Measurements from ENCODE around the gene OXNAD1.
"Not testable (repeated sequence)": the region's sequence is repeated elsewhere in the genome, so short reads cannot be mapped to it uniquely, and the experiment has no call there.

Gene OXNAD1

DNA sequence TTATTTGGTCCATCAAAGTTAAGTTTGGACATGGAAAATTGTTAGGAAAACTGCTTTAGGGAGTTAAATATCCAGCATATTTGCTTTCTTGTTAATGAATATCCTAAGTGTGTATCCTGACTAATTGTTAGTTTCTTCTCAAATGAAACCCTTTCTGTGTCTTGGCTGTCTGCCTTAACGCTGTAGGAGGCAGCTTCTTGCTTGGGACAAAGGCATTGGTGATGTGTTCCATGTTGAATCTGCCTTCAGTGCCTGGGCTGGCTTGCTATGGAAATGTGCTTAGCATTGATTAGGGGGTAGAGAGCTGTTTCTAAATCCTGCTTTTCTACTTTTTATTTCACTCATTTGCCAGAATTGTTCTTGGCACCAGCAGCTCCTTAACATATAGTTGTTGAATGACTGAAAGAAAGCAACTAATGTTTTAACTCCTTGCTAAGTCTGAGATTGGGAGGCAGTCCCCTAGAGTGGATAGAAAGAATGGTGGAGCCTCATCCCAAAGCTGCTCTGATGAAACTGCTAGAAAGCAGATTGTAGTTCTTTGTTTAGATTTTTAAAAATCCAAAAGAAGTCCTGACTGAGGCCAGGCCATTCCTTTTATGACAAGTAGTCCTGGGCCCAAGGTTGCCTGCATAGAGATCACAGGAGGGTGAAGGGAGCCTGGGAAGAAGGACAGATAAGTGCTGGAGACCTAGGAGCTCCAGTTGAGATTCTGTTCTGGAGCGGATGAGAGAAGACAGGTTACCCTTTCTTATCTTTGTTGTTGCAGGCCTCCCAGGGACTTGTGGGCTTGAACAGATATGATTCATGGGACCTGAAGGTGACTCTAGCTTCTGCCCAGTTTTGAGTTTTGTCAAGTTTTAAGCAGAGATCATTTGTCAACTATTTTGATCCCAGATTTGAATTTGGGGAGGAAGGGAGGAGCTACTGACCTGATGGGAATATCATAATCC, 39.3 kb downstream of the OXNAD1 start:
- no peak for DNase-seq (ENCODE audit: low read depth in 2 of 2)

GRCh38 chr3:16305111-16305541, 40.1 kb downstream of the OXNAD1 start:
- peak; percentile 27 to 42 for DNase-seq (ENCODE audit: low read depth in 2 of 2)

GRCh38 chr3:16307832-16308531, 43.0 kb downstream of the OXNAD1 start:
- no peak for DNase-seq (ENCODE audit: low read depth in 2 of 2)

GRCh38 chr3:16308727-16309126, 43.7 kb downstream of the OXNAD1 start:
- DNase-seq (ENCODE audit: low read depth in 2 of 2) = no peak

DNA sequence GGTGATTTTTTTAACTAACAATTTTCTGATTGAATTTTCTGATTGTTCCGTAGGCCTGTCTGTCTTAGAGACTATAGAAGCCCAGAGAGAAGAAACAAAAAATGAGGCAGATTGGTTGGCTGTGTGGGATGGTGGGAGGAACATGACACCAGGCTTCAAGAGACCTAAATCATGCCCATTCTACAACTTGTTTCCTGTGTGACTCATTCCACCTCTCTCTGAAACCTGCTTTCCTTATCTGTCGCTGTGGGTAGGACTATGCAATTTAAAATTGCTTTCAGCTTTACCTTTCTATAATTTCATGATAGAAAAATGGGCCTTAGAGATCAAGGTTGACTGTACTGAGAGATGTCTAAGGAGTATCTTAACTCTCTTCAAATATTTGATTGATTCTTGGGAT, 44.5 kb downstream of the OXNAD1 start:
- peak; percentile 24 to 38 for DNase-seq (ENCODE audit: low read depth in 2 of 2)

DNA sequence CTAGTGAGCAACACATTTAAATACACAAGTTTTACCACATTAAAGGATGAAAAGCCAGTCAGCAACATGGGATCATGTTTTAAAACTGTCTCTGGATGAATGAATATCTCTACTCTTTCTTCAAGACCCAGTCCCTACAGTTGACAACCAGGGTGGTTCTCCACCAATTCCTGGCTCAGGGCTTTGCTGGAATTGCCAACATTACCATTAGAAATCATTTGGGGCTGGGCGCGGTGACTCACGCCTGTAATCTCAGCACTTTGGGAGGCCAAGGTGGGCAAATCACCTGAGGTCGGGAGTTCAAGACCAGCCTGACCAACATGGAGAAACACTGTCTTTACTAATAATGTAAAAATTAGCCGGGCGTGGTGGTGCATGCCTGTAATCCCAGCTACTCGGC, 45.5 kb downstream of the OXNAD1 start:
- not testable (repeated sequence) for DNase-seq (ENCODE audit: low read depth in 2 of 2)

DNA sequence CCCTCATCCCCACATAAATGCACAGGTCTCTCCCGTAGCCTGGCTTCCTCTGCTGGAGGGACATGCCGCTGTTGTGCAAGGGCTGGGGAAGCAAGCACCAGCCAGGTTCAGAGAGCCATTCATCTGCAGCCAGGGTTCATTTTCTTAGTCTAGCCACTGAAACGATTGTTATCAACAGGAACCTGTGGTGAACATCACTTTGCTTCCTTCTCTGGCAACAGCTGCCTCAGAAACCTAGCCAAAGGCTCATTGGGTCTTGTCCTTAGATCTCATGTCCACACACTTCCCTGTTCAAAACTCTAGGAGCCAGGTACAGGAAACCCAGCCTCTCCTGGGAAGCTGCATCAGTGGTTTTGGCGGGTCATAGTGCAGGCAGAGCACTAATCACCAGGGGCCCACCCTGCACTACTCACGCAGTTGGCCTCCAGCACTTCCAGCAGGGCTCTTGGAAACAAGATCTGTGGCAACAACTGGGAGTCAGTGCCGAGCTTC, 47.0 kb downstream of the OXNAD1 start:
- DNase-seq (ENCODE audit: low read depth in 2 of 2) = no peak

DNA sequence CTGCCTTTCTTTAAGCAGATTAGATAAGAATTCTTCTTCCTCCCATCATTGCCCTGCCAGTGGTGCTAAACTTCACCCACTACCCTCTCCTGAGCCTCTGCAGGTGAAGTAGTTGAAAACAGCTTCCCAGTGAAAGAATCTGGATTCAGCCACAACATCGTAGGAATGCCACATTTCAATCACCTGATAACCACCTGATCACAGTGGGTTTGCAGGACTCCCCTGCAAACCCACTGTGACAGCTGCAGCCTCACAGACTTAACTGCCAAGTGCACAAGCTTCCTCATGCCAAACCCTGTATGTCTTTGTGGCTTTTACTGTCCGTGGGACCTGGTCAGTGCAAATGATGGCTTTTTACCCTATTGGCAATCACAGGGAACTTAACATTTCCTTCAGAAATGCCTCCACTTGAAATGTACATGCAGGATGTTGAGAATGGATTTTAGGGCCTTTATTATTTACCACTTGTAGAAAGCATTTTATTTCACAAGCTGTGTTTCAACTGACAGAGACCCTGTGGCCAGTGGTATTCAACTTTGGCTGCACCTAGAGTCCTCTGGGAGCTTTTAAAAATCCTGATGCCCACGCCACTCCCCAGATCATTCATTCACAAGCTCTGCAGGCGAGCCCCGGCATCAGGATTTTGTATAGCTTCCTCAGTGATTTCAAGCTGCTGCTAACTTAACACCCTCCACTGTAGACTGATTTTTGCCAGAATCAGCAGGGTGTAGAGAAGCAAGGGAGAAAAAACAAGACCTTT, 49.1 kb downstream of the OXNAD1 start:
- DNase-seq (ENCODE audit: low read depth in 2 of 2) = no peak

DNA sequence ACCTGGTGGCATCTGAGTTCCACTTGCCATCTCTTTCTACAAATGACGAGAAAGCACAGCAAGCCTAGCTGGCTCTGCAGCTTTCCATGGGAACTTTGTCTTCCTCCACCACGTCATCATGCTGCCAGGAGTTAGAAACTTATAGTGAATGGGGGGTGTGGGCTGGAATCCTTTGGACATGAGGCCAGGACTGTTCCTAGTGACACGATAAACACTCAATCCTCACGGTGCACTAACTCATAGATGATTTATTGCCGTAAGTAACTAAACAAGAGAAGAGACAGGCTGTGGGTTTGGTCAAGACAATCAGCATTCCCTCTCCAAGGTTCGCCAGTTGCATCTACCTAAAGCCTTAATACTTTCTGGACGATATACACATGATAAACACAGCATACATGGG, 50.6 kb downstream of the OXNAD1 start:
- DNase-seq (ENCODE audit: low read depth in 2 of 2) = no peak

DNA sequence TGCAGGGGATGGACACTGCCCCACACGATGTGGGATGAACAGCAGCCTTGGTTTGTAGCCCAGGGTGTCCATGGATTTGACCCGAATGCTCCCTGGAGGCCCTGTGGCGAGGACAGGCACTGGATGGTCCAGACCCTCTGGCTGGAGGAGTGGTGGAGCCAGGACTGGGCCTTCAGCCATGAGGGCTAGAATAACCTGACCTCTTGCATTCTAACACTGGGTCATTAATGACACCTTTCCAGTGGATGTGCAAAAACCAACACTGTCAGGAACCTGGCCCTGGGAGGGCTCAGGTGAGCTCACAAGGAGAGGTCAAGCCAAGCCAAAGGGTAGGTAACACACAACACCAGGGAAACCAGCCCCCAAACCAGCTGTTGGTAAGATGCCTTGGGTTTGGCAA, 51.4 kb downstream of the OXNAD1 start:
- DNase-seq (ENCODE audit: low read depth in 2 of 2) = no peak

DNA sequence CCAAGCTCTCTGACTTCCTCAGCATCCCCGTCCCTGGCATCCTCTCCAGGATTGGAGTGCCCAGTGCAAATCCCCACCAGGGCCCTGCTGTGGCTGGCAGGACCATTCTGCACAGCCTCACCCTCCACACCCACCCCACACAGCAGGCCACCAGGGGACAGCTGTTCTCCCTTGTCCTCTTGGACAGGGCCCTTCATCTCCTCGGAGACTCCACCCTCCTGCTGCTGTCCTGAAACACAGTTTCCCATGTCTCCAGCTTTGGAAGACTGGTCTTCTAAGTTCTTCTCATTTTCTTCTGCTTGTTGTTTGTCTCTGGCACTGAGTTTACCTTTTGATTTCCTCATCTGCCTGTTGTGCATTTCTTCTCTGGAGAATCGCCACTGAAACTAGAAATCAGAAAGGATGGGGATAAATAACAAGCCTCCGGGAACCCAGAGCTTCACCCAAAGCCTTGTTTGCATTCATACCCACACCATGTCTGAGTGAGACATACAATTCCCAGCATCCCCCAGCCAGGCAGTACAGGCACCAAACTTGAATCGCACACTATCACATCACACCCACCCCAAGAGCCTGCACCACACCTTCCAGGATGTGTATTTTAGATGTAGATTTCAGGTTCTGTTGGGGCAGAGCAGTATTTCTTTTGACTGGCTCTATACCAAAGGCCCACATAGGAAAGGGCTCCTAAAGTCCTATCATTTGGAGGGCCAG, 52.0 kb downstream of the OXNAD1 start:
- DNase-seq (ENCODE audit: low read depth in 2 of 2) = no peak

DNA sequence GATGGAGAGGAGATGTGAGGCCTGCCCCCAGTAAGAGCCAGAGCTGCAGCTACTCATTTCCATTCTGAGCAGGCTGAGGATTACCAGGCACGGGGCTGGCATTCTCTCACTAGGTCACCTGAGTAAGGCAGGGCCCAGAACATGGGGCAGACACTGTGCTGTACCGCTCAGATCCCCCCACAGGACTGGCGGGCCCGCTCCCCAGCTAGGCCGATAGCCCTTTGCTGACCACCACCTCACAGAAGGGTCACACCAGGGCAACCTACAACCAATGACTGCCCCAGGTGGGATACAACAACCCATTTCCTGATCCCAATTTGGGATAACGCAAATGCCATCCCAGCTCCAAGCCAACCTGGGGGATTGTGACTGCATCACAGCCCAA, 52.5 kb downstream of the OXNAD1 start:
- no peak for DNase-seq (ENCODE audit: low read depth in 2 of 2)

GRCh38 chr3:16318176-16318575, 53.2 kb downstream of the OXNAD1 start:
- DNase-seq (ENCODE audit: low read depth in 2 of 2) = no peak

DNA sequence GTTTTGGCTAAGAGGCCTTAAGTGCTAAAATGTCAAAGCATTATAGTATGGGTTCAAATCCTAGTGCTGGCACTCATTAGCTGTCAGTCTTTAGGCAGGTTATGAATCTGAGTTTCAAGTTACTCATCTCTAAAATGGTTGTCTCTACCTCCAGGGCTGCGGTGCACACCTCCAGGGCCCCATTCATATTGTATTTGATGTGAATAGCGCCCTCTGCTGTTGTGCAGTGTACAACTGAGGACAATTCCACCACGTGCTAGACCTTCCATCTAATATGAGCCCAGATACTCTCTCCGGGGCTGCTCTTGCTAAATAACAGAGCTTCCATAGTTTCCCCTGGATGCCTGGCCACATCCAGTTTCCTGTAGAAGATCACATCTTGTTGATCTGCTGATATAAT, 54.3 kb downstream of the OXNAD1 start:
- peak; percentile 66 to 82 for DNase-seq (ENCODE audit: low read depth in 2 of 2)

- no peak for DNase-seq (ENCODE audit: low read depth in 2 of 2)
Observed at GRCh38 chr3:16319723-16320122, 54.7 kb downstream of the OXNAD1 start.

- no peak for DNase-seq (ENCODE audit: low read depth in 2 of 2)
Observed at GRCh38 chr3:16320711-16321110, 55.7 kb downstream of the OXNAD1 start.

DNA sequence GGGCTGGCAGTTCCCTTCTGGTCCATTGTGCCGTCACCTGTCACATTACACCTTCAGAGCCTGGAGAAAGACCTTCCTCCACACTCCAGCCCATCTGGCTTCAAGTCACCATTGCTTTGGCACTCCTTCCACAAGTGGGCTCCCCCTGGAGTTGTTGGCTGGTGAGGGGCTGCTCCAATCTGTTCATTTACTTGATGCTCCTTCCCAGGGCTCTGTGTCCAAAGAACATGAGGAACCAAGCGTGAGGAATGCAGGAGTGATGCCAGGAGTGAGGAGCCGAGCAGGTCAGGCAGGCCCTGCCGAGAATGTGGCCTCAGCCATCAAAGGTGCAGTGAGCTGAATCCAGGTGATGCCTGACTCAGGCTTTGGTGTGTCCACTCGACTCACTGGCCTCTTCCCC, 57.2 kb downstream of the OXNAD1 start:
- no peak for DNase-seq (ENCODE audit: low read depth in 2 of 2)

DNA sequence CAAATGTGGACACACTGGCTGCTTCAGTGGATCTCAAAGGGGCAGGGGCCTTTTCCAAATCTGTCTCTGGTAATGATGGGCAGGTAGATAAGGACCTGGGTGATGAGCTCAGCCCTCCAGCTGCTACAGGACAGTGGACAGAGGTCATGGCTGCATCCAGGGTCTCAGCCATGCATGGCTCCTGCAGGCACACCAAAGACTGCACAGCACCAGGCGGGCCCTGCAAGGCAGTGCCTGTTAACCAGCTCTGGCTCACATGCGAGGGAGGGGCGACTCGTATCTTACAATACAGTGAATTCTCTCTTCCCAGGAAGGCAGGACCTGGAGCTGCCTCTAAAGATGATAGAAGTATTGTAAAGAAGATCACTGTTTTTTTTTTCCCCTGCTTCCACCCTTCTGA, 58.7 kb downstream of the OXNAD1 start:
- DNase-seq (ENCODE audit: low read depth in 2 of 2) = no peak

- DNase-seq (ENCODE audit: low read depth in 2 of 2) = no peak
Observed at GRCh38 chr3:16325850-16326249, 60.8 kb downstream of the OXNAD1 start.

DNA sequence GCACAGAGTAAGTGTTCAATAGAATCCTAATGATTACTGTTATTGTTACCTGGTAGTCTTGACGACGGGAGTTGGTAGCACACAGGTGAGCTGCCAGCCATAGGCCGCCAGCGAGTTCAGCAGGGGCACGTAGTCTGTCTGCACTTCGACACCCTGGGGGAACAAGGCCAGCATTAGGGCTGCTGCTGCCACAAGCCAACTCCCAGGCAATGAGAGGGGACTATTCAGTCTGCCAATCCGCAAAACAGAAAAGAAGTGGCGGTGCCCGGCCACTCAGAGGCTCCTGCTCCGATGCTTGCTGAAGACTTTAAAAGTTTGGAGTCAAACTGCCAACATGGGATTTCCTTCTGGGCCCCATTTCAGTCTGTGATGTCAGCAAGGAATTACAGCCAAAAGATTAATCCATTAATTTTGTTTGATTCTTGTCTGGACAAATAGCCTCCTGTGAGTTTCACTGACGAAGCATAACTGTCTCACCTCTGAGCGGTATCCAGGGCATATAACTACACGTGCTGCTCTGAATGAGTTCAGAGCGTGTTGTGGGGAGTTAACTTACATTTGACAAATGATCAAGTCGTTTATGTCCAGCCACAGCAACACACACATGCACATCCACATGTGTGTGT, 61.8 kb downstream of the OXNAD1 start:
- no peak for DNase-seq (ENCODE audit: low read depth in 2 of 2)

DNA sequence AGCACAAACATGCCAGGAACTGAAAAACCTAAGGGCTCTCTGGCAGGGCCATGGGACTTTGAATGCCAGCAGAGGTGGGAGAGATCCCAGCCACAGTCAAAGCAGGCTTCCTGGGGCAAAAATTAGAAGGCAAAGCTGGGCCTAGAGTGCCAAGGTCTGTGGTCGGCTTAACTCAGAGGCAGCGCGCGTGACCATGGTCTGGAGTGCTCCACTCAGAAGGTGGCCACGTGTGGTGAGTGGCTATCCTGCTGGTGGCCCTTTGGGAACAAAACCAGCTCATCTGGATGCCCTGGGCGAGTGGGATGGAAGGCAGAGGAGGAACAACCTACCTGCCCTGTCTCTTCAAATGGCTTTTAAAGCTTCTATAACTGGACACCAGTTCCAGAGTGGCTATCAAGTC, 63.1 kb downstream of the OXNAD1 start:
- DNase-seq (ENCODE audit: low read depth in 2 of 2) = no peak
